Measurements from ENCODE around the gene SYCN. TPM values are rescaled to one million over a fixed set of nuclear protein-coding genes. Genes with fewer than 3 reads are reported as not detected.

The SYCN gene
- total and polyA plus RNA-seq, 2 donors (not counting 1 experiment from before 2014, with no cell fraction given), result not detected

DNA sequence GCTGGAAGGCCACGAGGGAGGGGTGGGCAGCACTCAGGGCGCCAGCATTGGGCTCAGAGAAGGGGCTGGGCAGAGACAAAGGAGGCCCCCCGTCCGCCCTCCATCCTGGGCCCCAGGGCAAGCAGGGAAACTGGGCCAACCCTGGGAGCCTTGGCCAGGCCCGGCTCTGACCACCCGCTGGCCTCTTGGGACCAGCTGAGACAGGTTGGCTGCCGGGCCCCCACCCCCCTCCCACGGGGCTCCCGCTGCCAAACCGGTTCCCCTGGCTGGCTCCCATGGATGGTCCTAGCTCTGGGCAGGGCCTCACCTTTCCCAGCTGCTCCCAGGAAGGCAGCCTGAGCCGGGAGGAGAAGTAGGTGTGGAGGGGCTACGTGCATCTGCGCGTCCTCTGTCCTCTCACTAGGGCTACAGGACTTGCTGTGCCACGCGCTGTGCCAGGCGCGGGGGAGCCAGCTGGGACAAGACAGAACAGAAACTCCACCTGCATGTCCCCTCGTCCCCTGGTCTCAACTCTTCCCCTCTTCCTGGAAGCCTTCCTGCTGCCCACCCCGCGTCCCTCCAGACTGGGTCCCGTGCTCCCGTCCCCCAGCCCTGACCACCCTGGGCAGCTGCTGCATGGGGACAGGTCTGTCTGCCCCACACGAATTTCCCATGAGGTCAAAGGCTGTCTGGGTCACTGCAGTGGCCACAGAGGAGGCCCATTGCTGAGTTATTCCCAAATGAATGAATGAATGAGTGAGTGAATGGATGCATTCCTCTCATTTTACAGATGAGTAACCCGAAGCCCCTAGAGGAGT is 36.4 kb downstream of the SYCN start:
- H3K79me2 ChIP-seq (ENCODE audit: control insufficient read depth, insufficient read depth, low read length), result peaks cover 8% of the 10 kb centered on the region
- POLR2A ChIA-PET, result no interaction called here
- CTCF ChIA-PET, result no interaction called here
- DNase-seq (no peak), ATAC-seq (ENCODE audit: low read depth) (no peak)
- H3K4me1 ChIP-seq (ENCODE audit: control insufficient read depth in 2 of 2, insufficient read depth in 2 of 2, low read length in 2 of 2), result no peaks in the 10 kb centered on the region
- no peak overlapping the region for H3K27ac ChIP-seq (ENCODE audit: low read length in 2 of 2)
- H2AFZ ChIP-seq (ENCODE audit: insufficient read depth, low read depth, low read length, poor library complexity, severe bottlenecking), result no peak overlapping the region
- intact Hi-C loops (cut with micrococcal nuclease), result no loop called here
- H3K36me3 ChIP-seq (replicated peaks in 1 of 2; ENCODE audit: control extremely low read depth in 1 of 2, control insufficient read depth in 1 of 2, extremely low read depth in 1 of 2, insufficient read depth in 2 of 2, low read length in 1 of 2), result peaks cover 0 to 12% of the 10 kb centered on the region in 2 experiments
- 97% methylated on average over 19 of the region's 25 CpGs for WGBS (ENCODE audit: insufficient coverage)
- H3K9ac ChIP-seq (ENCODE audit: low read length), result no peak overlapping the region
- no peak for TF ChIP-seq EZH2 (IDR thresholded peaks at IDR 0.05; ENCODE audit: borderline replicate concordance, insufficient read depth, low read depth, low read length, poor library complexity, severe bottlenecking)
- TF ChIP-seq, protein P1, sequence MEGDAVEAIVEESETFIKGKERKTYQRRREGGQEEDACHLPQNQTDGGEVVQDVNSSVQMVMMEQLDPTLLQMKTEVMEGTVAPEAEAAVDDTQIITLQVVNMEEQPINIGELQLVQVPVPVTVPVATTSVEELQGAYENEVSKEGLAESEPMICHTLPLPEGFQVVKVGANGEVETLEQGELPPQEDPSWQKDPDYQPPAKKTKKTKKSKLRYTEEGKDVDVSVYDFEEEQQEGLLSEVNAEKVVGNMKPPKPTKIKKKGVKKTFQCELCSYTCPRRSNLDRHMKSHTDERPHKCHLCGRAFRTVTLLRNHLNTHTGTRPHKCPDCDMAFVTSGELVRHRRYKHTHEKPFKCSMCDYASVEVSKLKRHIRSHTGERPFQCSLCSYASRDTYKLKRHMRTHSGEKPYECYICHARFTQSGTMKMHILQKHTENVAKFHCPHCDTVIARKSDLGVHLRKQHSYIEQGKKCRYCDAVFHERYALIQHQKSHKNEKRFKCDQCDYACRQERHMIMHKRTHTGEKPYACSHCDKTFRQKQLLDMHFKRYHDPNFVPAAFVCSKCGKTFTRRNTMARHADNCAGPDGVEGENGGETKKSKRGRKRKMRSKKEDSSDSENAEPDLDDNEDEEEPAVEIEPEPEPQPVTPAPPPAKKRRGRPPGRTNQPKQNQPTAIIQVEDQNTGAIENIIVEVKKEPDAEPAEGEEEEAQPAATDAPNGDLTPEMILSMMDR (IDR thresholded peaks at IDR 0.05), result no peak
- Mint-ChIP-seq H3K9me3 (ENCODE audit: insufficient read depth) (no peaks in the 10 kb centered on the region), H3K4me1 (no peaks in the 10 kb centered on the region), H3K27me3 (no peaks in the 10 kb centered on the region), H3K4me3 (no peak overlapping the region), H3K27ac (no peak overlapping the region)
- H3K27me3 ChIP-seq (replicated peaks in 1 of 4; ENCODE audit: control extremely low read depth in 1 of 4, control insufficient read depth in 3 of 4, insufficient read depth in 4 of 4, low read length in 3 of 4), result no peaks in the 10 kb centered on the region
- peaks cover 9% of the 10 kb centered on the region for H4K20me1 ChIP-seq (ENCODE audit: control insufficient read depth, insufficient read depth, low read length, poor library complexity, severe bottlenecking)
- no peak overlapping the region for H3K4me3 ChIP-seq (ENCODE audit: control extremely low read depth in 1 of 5, extremely low read depth in 1 of 5, insufficient read depth in 1 of 5, low read depth in 2 of 5, low read length in 4 of 5)
- H3K9me3 ChIP-seq (ENCODE audit: control extremely low read depth in 1 of 3, control insufficient read depth in 2 of 3, insufficient read depth in 1 of 3, low read length in 2 of 3), result no peaks in the 10 kb centered on the region
- no peak overlapping the region for H3K4me2 ChIP-seq (replicated peaks; ENCODE audit: low read depth, low read length, poor library complexity, severe bottlenecking)

DNA sequence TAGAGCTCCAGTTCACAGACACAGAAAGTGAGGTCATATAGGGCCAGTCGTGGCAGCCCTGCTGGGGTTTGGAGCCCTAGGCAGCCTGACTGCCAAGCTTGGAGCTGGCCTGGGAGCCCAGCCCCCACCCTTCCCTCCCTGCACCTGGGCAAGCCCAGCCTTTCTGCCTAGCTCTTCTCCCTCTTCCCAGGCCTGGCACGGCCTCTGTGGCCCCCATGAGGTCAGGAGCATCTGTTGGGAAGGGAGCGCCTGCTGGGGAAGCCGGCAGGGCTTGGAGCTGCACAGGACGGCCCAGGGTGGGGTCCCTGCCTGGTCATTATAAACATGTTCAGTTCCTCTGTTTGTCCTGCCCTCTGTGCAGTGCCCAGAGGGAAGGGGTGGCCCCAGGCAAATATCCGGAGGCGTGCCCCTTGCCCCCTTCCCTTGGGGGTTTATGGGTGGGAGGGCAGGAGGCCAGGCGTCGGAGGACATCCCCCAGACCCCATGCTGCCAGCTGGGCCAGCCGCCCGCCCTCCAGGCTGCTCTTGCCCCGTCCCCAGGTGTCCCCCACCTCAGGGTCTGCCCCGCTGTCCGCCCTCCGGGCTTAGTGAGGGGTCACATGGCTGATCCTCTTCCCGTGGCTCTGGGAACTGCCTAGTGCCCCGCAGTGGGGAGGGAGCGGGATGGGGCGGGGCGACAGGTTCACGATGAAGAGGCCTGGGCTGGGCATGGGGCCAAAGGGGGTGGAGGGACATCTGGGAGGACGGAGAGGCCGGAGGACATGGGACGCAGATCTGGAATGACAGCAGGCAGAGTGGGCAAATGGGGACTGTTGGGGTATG is 37.3 kb downstream of the SYCN start:
- peaks cover 8% of the 10 kb centered on the region for H3K79me2 ChIP-seq (ENCODE audit: control insufficient read depth, insufficient read depth, low read length)
- no peaks in the 10 kb centered on the region for H3K9me3 ChIP-seq (ENCODE audit: control extremely low read depth in 1 of 3, control insufficient read depth in 2 of 3, insufficient read depth in 1 of 3, low read length in 2 of 3)
- H3K27me3 ChIP-seq (replicated peaks in 1 of 4; ENCODE audit: control extremely low read depth in 1 of 4, control insufficient read depth in 3 of 4, insufficient read depth in 4 of 4, low read length in 3 of 4), result no peaks in the 10 kb centered on the region
- H4K20me1 ChIP-seq (ENCODE audit: control insufficient read depth, insufficient read depth, low read length, poor library complexity, severe bottlenecking), result peaks cover 9% of the 10 kb centered on the region
- no peak overlapping the region for H3K27ac Mint-ChIP-seq
- POLR2A ChIA-PET, result no interaction called here
- CTCF ChIA-PET, result no interaction called here
- H3K27me3 Mint-ChIP-seq, result no peaks in the 10 kb centered on the region
- ATAC-seq (ENCODE audit: low read depth) (no peak), DNase-seq (no peak)
- H3K4me3 ChIP-seq (ENCODE audit: control extremely low read depth in 1 of 5, extremely low read depth in 1 of 5, insufficient read depth in 1 of 5, low read depth in 2 of 5, low read length in 4 of 5), result no peak overlapping the region
- H3K9me3 Mint-ChIP-seq (ENCODE audit: insufficient read depth), result no peaks in the 10 kb centered on the region
- no peak overlapping the region for H3K4me3 Mint-ChIP-seq
- H3K4me1 ChIP-seq (ENCODE audit: control insufficient read depth in 2 of 2, insufficient read depth in 2 of 2, low read length in 2 of 2), result no peaks in the 10 kb centered on the region
- H3K36me3 ChIP-seq (replicated peaks in 1 of 2; ENCODE audit: control extremely low read depth in 1 of 2, control insufficient read depth in 1 of 2, extremely low read depth in 1 of 2, insufficient read depth in 2 of 2, low read length in 1 of 2), result peaks cover 0 to 8% of the 10 kb centered on the region in 2 experiments
- H3K4me1 Mint-ChIP-seq, result no peaks in the 10 kb centered on the region
- intact Hi-C loops (cut with micrococcal nuclease), result no loop called here
- no peak overlapping the region for H3K27ac ChIP-seq (ENCODE audit: low read length in 2 of 2)
- no peak overlapping the region for H3K4me2 ChIP-seq (replicated peaks; ENCODE audit: low read depth, low read length, poor library complexity, severe bottlenecking)
- H3K9ac ChIP-seq (ENCODE audit: low read length), result no peak overlapping the region
- H2AFZ ChIP-seq (ENCODE audit: insufficient read depth, low read depth, low read length, poor library complexity, severe bottlenecking), result no peak overlapping the region
- TF ChIP-seq, protein P1 (IDR thresholded peaks at IDR 0.05), result no peak
- TF ChIP-seq EZH2 (IDR thresholded peaks at IDR 0.05; ENCODE audit: borderline replicate concordance, insufficient read depth, low read depth, low read length, poor library complexity, severe bottlenecking), result no peak
- WGBS (ENCODE audit: insufficient coverage), result 94% methylated on average over 24 of the region's 24 CpGs
